Measurements from ENCODE around the gene TBC1D5.

- TF ChIP-seq GATA2 (IDR thresholded peaks at IDR 0.05; ENCODE audit: low read depth, low read length) (no peak), GATA3 (IDR thresholded peaks at IDR 0.05; ENCODE audit: low read depth, low read length) (no peak)
These were observed 110.8 kb downstream of the TBC1D5 start for GRCh38 chr3:17631609-17632008.
